HepG2 (cell line): ENCODE data around the gene ARHGDIA. TPM values are rescaled to one million over a fixed set of nuclear protein-coding genes. Genes with fewer than 3 reads are reported as not detected.

Experiments
- ARNT2 ChIP-seq: sonication (generic); formaldehyde crosslinking; IDR thresholded peaks from 2 replicates; pipeline ENCODE4 v1.8.0; 2022; ENCODE audit warnings: mild to moderate bottlenecking, low read depth, missing genetic modification reagents, moderate library complexity
- BRCA1 ChIP-seq: sonication (generic); formaldehyde crosslinking; IDR thresholded peaks from 2 replicates; pipeline ENCODE4 v1.4.0; 2020; ENCODE audit warnings: missing genetic modification reagents
- DR1 ChIP-seq: sonication (generic); formaldehyde crosslinking; IDR thresholded peaks from 2 replicates; pipeline ENCODE4 v1.8.0; 2021; ENCODE audit warnings: mild to moderate bottlenecking, missing genetic modification reagents, inconsistent platforms
- EZH2 ChIP-seq: conservative IDR thresholded peaks from 2 replicates; pipeline ENCODE4 v1.6.1; 2012; ENCODE audit warnings: mild to moderate bottlenecking, low read depth, low read length, moderate library complexity
- KAT2B ChIP-seq: fragments of 150-350 bp; IDR thresholded peaks from 2 replicates; pipeline ENCODE4 v1.6.1; 2014; ENCODE audit warnings: low read depth, low read length, borderline replicate concordance
- NFKB2 ChIP-seq: sonication (generic); formaldehyde crosslinking; IDR thresholded peaks from 2 replicates; pipeline ENCODE4 v1.4.0; 2020; ENCODE audit warnings: missing genetic modification reagents, borderline replicate concordance
- POLR2A ChIP-seq, 2 experiments: IDR thresholded peaks; 2 replicates each; pipeline ENCODE4 v1.6.1; 2011; ENCODE audit warnings: low read depth in 2 of 2, low read length in 2 of 2, mild to moderate bottlenecking in 1 of 2, moderate library complexity in 1 of 2; ENCODE audit not compliant: insufficient read depth in 1 of 2
- POLR2G ChIP-seq: fragments of 200-400 bp; formaldehyde crosslinking; IDR thresholded peaks from 2 replicates; pipeline ENCODE4 v1.6.1; 2018; ENCODE audit warnings: mild to moderate bottlenecking, low read depth, low read length, moderate library complexity
- PPARG ChIP-seq: conservative IDR thresholded peaks from 2 replicates; pipeline ENCODE4 v1.6.1; 2016; ENCODE audit warnings: missing biosample characterization, missing genetic modification reagents
- SOX6 ChIP-seq, 2 experiments: fragments of 450-650 bp in 1 of 2; sonication (generic) in 1 of 2; formaldehyde crosslinking in 1 of 2; IDR thresholded peaks; 2 replicates each; pipeline versions ENCODE4 v1.4.0 to v1.6.1; 2017 to 2020; ENCODE audit warnings: antibody characterized with exemption in 1 of 2, mild to moderate bottlenecking in 1 of 2, missing genetic modification reagents in 1 of 2
- TARDBP ChIP-seq: sonication (generic); formaldehyde crosslinking; IDR thresholded peaks from 2 replicates; pipeline ENCODE4 v1.8.0; 2022; ENCODE audit warnings: mild to moderate bottlenecking, missing genetic modification reagents
- TOPORS ChIP-seq: sonication (generic); formaldehyde crosslinking; IDR thresholded peaks from 2 replicates; pipeline ENCODE4 v1.8.0; 2023; ENCODE audit warnings: mild to moderate bottlenecking, missing genetic modification reagents
- ZNF317 ChIP-seq: sonication (generic); formaldehyde crosslinking; IDR thresholded peaks from 2 replicates; pipeline ENCODE4 v1.5.0; 2020; ENCODE audit warnings: mild to moderate bottlenecking, missing genetic modification reagents
- ZNF703 ChIP-seq: sonication (generic); formaldehyde crosslinking; IDR thresholded peaks from 2 replicates; pipeline ENCODE4 v1.5.1; 2020; ENCODE audit warnings: missing genetic modification reagents, mild to moderate bottlenecking, moderate library complexity, borderline replicate concordance
- ZNF776 ChIP-seq: sonication (generic); formaldehyde crosslinking; IDR thresholded peaks from 2 replicates; pipeline ENCODE4 v1.4.0; 2020; ENCODE audit warnings: mild to moderate bottlenecking, missing genetic modification reagents
- polyA plus RNA-seq, 8 experiments: library from polyadenylated mRNA; depleted of rRNA in 3 of 8; stranded (reverse) in 7 of 8; unstranded in 1 of 8; fragments of >200 nt; fragmentation: Illumina TruSeq in 4 of 8; extraction: Trizol in 4 of 8; gene quantifications; 2 replicates each; pipeline versions ENCODE4 v1.2.1 to v1.2.3, GENCODE V29; 2011 to 2016; ENCODE audit warnings: low read depth in 4 of 8, missing spikeins in 1 of 8, mixed read lengths in 1 of 8; ENCODE audit not compliant: insufficient read depth in 1 of 8
- total RNA-seq, 5 experiments: library from RNA; depleted of rRNA; stranded (reverse); fragments of >200 nt; fragmentation: Illumina TruSeq; extraction: Trizol; gene quantifications; 2 replicates each; pipeline ENCODE4 v1.2.3, GENCODE V29; 2016; ENCODE audit warnings: low read depth in 1 of 5
- TF ChIP-seq, protein P1 (sequence below): IDR thresholded peaks from 2 replicates; pipeline ENCODE4 v1.6.1; 2016; ENCODE audit warnings: missing compliant biosample characterization, missing genetic modification reagents, borderline replicate concordance
- TF ChIP-seq, protein P2 (sequence below): sonication (generic); formaldehyde crosslinking; IDR thresholded peaks from 2 replicates; pipeline ENCODE4 v1.8.0; 2022; ENCODE audit warnings: mild to moderate bottlenecking, missing genetic modification reagents, moderate library complexity
- TF ChIP-seq, protein P3 (sequence below): sonication (generic); formaldehyde crosslinking; IDR thresholded peaks from 2 replicates; pipeline ENCODE4 v1.5.1; 2020; ENCODE audit warnings: missing genetic modification reagents, mild to moderate bottlenecking, borderline replicate concordance
- TF ChIP-seq, protein P4 (sequence below): IDR thresholded peaks from 2 replicates; pipeline ENCODE4 v1.4.0; 2020; ENCODE audit warnings: mild to moderate bottlenecking, missing genetic modification reagents
- TF ChIP-seq, protein P5 (sequence below): sonication (generic); formaldehyde crosslinking; IDR thresholded peaks from 2 replicates; pipeline ENCODE4 v1.9.0; 2021; ENCODE audit warnings: missing genetic modification reagents, borderline replicate concordance

Gene ARHGDIA
- total and polyA plus RNA-seq, 2 of the 13 experiments (the other 11 are each of a cell fraction or from before 2014, with no cell fraction given), result 40.0 to 64.0 TPM

DNA sequence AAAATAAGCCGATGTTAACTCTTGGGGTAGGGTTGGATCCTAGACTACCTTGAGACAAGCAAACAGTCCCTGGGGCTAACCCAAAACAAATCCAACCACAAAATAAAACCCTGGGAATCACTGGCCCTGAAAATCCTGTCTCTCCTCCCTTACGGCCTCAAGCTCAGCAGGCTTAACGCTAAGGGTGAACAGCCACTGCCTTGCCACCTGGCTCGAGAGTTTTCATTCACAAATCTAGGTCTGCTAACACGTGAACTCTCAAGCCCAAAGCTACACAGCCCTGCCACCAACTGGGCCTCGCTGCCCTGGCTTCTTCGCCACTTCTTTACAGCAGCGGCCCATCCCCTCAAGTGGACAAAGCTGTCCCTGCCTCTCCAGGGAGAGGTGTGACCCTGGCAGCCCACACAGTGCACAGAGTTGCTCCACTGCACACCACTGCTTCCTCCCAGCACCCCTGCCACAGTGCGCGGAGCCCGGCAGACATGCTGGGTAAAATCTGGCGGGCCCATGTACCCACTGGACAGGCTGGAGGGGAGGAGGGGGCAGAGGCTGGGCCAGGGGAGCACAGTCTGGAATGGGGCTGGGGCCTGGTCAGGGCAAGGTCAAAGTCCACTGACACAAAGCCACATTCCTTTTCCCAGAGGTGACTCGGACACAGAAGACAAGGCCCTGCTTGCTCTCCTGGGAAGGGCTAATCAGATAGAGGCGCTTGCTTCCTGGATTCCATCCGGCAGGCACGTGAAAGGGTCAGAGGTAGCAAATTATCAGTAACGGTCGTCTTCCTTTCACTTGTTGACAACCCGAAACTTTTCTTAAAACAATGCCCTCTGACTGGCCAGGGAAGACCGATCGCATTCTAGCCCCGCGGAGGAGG, 39.1 kb upstream of the ARHGDIA start (continued):
- TF ChIP-seq, protein P1, sequence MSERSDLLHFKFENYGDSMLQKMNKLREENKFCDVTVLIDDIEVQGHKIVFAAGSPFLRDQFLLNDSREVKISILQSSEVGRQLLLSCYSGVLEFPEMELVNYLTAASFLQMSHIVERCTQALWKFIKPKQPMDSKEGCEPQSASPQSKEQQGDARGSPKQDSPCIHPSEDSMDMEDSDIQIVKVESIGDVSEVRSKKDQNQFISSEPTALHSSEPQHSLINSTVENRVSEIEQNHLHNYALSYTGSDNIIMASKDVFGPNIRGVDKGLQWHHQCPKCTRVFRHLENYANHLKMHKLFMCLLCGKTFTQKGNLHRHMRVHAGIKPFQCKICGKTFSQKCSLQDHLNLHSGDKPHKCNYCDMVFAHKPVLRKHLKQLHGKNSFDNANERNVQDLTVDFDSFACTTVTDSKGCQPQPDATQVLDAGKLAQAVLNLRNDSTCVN (CRISPR knock-in tag), result 0 out of 2 replicates have a peak, but pooled peaks have one; percentile 14
- TF ChIP-seq ZNF317 (peak; percentile 89), ZNF703 (CRISPR knock-in tag) (no peak), NFKB2 (CRISPR knock-in tag) (peak; percentile 86), BRCA1 (CRISPR knock-in tag) (0 out of 2 replicates have a peak, but pooled peaks have one; percentile 31), KAT2B (no peak), DR1 (CRISPR knock-in tag) (peak; percentile 57; the same call in 1 of the 2 replicates), SOX6 (IDR thresholded peaks at IDR 0.05) (no peak), SOX6 (CRISPR knock-in tag; IDR thresholded peaks at IDR 0.05) (peak; percentile 97), ARNT2 (CRISPR knock-in tag) (peak; percentile 71; the same call in 1 of the 2 replicates), POLR2G (peak; percentile 87), TOPORS (CRISPR knock-in tag) (no peak), ZNF776 (no peak), PPARG (CRISPR knock-in tag) (peak; percentile 91), POLR2A (IDR thresholded peaks at IDR 0.05; ENCODE audit: insufficient read depth in 1 of 2, low read depth in 2 of 2, low read length in 2 of 2) (peak in 1 of 2 experiments; percentile 93; a peak in 2 of 4 replicates), EZH2 (no peak), TARDBP (CRISPR knock-in tag) (peak; percentile 96)
- TF ChIP-seq, protein P2, sequence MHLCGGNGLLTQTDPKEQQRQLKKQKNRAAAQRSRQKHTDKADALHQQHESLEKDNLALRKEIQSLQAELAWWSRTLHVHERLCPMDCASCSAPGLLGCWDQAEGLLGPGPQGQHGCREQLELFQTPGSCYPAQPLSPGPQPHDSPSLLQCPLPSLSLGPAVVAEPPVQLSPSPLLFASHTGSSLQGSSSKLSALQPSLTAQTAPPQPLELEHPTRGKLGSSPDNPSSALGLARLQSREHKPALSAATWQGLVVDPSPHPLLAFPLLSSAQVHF, result peak; percentile 78; the same call in 1 of the 2 replicates
- TF ChIP-seq, protein P3, sequence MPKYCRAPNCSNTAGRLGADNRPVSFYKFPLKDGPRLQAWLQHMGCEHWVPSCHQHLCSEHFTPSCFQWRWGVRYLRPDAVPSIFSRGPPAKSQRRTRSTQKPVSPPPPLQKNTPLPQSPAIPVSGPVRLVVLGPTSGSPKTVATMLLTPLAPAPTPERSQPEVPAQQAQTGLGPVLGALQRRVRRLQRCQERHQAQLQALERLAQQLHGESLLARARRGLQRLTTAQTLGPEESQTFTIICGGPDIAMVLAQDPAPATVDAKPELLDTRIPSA (CRISPR knock-in tag), result no peak
- TF ChIP-seq, protein P4, sequence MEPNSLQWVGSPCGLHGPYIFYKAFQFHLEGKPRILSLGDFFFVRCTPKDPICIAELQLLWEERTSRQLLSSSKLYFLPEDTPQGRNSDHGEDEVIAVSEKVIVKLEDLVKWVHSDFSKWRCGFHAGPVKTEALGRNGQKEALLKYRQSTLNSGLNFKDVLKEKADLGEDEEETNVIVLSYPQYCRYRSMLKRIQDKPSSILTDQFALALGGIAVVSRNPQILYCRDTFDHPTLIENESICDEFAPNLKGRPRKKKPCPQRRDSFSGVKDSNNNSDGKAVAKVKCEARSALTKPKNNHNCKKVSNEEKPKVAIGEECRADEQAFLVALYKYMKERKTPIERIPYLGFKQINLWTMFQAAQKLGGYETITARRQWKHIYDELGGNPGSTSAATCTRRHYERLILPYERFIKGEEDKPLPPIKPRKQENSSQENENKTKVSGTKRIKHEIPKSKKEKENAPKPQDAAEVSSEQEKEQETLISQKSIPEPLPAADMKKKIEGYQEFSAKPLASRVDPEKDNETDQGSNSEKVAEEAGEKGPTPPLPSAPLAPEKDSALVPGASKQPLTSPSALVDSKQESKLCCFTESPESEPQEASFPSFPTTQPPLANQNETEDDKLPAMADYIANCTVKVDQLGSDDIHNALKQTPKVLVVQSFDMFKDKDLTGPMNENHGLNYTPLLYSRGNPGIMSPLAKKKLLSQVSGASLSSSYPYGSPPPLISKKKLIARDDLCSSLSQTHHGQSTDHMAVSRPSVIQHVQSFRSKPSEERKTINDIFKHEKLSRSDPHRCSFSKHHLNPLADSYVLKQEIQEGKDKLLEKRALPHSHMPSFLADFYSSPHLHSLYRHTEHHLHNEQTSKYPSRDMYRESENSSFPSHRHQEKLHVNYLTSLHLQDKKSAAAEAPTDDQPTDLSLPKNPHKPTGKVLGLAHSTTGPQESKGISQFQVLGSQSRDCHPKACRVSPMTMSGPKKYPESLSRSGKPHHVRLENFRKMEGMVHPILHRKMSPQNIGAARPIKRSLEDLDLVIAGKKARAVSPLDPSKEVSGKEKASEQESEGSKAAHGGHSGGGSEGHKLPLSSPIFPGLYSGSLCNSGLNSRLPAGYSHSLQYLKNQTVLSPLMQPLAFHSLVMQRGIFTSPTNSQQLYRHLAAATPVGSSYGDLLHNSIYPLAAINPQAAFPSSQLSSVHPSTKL (CRISPR knock-in tag), result peak; percentile 76
- TF ChIP-seq, protein P5, sequence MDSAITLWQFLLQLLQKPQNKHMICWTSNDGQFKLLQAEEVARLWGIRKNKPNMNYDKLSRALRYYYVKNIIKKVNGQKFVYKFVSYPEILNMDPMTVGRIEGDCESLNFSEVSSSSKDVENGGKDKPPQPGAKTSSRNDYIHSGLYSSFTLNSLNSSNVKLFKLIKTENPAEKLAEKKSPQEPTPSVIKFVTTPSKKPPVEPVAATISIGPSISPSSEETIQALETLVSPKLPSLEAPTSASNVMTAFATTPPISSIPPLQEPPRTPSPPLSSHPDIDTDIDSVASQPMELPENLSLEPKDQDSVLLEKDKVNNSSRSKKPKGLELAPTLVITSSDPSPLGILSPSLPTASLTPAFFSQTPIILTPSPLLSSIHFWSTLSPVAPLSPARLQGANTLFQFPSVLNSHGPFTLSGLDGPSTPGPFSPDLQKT (CRISPR knock-in tag), result no peak
